Ascending aorta (tissue), 2 donors: ENCODE results near the gene ATXN7L3B. TPM values are rescaled to one million over a fixed set of nuclear protein-coding genes. Genes with fewer than 3 reads are reported as not detected.

Source experiments
- DNase-seq, 2 donors: peaks; one replicate each; pipeline ENCODE4 v3.0.0-alpha.2; 2019; ENCODE audit warnings: low spot score in 2 of 2
- H3K27ac ChIP-seq, 2 donors: fragments of 200-600 bp; sonication (generic); one replicate each; pipeline ENCODE4 v1.5.1; 2016 to 2017; ENCODE audit warnings: mild to moderate bottlenecking in 1 of 2
- H3K27me3 ChIP-seq: fragments of 200-600 bp; sonication (generic); one replicate; pipeline ENCODE4 v1.5.1; 2017
- H3K36me3 ChIP-seq, 2 donors: fragments of 200-600 bp; sonication (generic); one replicate each; pipeline ENCODE4 v1.5.1; 2016
- H3K4me1 ChIP-seq, 2 donors: fragments of 200-600 bp; sonication (generic); one replicate each; pipeline ENCODE4 v1.5.1; 2016 to 2017; ENCODE audit warnings: mild to moderate bottlenecking in 1 of 2
- H3K4me3 ChIP-seq, 2 donors: fragments of 200-600 bp; sonication (generic); one replicate each; pipeline ENCODE4 v1.5.1; 2016 to 2017; ENCODE audit warnings: mild to moderate bottlenecking in 1 of 2
- H3K9me3 ChIP-seq, 2 donors: fragments of 200-600 bp; sonication (generic); one replicate each; pipeline ENCODE4 v1.5.1; 2016
- intact Hi-C: fragments of 100-400 bp; cut with DNase I; formaldehyde crosslinking; loops from one replicate; pipeline ENCODE4 v1.15.1; 2023
- total RNA-seq: library from RNA; depleted of rRNA; stranded (reverse); fragments of >200 nt; gene quantifications from one replicate; pipeline ENCODE4 v1.1.0, GENCODE V29; 2016
- TF ChIP-seq, protein P1 (sequence below), 3 experiments: fragments of 200-600 bp in 2 of 3; fragments of 450-650 bp in 1 of 3; sonication (generic) in 2 of 3; IDR thresholded peaks; one replicate each; pipeline ENCODE4 v1.5.1; 2016 to 2019; ENCODE audit warnings: antibody characterized with exemption in 3 of 3, mild to moderate bottlenecking in 1 of 3, moderate library complexity in 1 of 3

The ATXN7L3B gene, protein sequence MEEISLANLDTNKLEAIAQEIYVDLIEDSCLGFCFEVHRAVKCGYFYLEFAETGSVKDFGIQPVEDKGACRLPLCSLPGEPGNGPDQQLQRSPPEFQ
- total RNA-seq = 11.3 TPM

- Histone ChIP-seq H3K27ac (peak within 1 kb of the TSS; percentile 78 to 88), H3K4me3 (peak within 1 kb of the TSS; percentile 72 to 79), H3K36me3 (peaks cover 11 to 23% of the 10 kb centered on the region in 2 donors), H3K4me1 (peaks cover 11 to 17% of the 10 kb centered on the region in 2 donors), H3K27me3 (no peaks in the 10 kb centered on the region), H3K9me3 (no peaks in the 10 kb centered on the region)
- TF ChIP-seq, protein P1, sequence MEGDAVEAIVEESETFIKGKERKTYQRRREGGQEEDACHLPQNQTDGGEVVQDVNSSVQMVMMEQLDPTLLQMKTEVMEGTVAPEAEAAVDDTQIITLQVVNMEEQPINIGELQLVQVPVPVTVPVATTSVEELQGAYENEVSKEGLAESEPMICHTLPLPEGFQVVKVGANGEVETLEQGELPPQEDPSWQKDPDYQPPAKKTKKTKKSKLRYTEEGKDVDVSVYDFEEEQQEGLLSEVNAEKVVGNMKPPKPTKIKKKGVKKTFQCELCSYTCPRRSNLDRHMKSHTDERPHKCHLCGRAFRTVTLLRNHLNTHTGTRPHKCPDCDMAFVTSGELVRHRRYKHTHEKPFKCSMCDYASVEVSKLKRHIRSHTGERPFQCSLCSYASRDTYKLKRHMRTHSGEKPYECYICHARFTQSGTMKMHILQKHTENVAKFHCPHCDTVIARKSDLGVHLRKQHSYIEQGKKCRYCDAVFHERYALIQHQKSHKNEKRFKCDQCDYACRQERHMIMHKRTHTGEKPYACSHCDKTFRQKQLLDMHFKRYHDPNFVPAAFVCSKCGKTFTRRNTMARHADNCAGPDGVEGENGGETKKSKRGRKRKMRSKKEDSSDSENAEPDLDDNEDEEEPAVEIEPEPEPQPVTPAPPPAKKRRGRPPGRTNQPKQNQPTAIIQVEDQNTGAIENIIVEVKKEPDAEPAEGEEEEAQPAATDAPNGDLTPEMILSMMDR (IDR thresholded peaks at IDR 0.05) = no peak
- DNase-seq = peak; percentile 55 to 95
- intact Hi-C loops = no loop called here
Observed at GRCh38 chr12:74537707-74538385, at the start of gene ATXN7L3B. Gene ATXN7L3B, plus strand, starts transcription at chr12:74537835. Its CDS starts 278 bp downstream, at chr12:74538113.

- no peaks in the 10 kb centered on the region for H3K36me3 ChIP-seq
- no peaks in the 10 kb centered on the region for H3K4me1 ChIP-seq
- no peak for DNase-seq
- H3K4me3 ChIP-seq = no peak overlapping the region
- H3K9me3 ChIP-seq = no peaks in the 10 kb centered on the region
- H3K27ac ChIP-seq = no peak overlapping the region
- no peaks in the 10 kb centered on the region for H3K27me3 ChIP-seq
- TF ChIP-seq, protein P1 (IDR thresholded peaks at IDR 0.05) = no peak
- intact Hi-C loops = no loop called here
Observed at GRCh38 chr12:74488134-74488533, 49.5 kb upstream of the ATXN7L3B start.

- H3K4me3 ChIP-seq = no peak overlapping the region
- H3K9me3 ChIP-seq = no peaks in the 10 kb centered on the region
- TF ChIP-seq, protein P1 (IDR thresholded peaks at IDR 0.05) = no peak
- intact Hi-C loops = no loop called here
- no peaks in the 10 kb centered on the region for H3K4me1 ChIP-seq
- no peaks in the 10 kb centered on the region for H3K36me3 ChIP-seq
- no peaks in the 10 kb centered on the region for H3K27me3 ChIP-seq
- H3K27ac ChIP-seq = no peak overlapping the region
- no peak for DNase-seq
Observed at GRCh38 chr12:74489543-74489942, 48.1 kb upstream of the ATXN7L3B start.

DNA sequence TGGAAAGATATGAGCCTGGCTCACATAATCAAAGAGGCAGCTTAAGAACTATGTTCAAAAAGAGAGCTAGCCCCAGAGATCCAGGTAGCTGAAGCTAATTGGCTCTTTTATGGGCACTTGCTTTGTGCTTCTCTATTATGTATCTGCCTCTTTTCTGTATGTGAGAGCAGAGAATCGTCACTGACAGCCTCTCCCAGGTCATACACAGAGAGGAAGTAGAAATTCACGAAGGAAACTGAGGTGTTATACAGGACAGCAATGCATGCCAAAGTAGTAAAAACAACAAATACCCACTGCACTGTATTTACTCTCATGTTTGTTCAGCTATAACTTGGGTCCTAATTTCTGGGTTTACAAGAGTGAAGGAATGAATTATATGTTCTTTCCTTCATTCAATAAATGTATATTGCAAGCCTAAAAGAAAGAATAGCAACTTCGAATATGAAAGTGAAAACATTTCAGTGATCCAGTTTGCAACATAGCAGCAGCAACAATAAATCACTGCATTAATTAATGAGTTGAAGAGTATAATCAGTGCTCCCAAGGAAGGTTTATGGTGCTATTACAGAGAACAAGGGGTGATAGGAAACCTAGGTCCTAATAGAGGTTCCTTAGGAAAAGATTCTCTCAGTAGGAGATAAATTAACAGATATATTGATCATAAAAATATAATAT, 47.1 kb upstream of the ATXN7L3B start:
- no peak for DNase-seq
- Histone ChIP-seq H3K4me3 (no peak overlapping the region), H3K4me1 (no peaks in the 10 kb centered on the region), H3K36me3 (no peaks in the 10 kb centered on the region), H3K27ac (no peak overlapping the region), H3K27me3 (no peaks in the 10 kb centered on the region), H3K9me3 (no peaks in the 10 kb centered on the region)
- intact Hi-C loops = no loop called here
- TF ChIP-seq, protein P1 (IDR thresholded peaks at IDR 0.05) = no peak

GRCh38 chr12:74491374-74491773, 46.3 kb upstream of the ATXN7L3B start:
- Histone ChIP-seq H3K4me3 (no peak overlapping the region), H3K36me3 (no peaks in the 10 kb centered on the region), H3K9me3 (no peaks in the 10 kb centered on the region), H3K27ac (no peak overlapping the region), H3K4me1 (no peaks in the 10 kb centered on the region), H3K27me3 (no peaks in the 10 kb centered on the region)
- no peak for DNase-seq
- TF ChIP-seq, protein P1 (IDR thresholded peaks at IDR 0.05) = no peak
- intact Hi-C loops = no loop called here
